GM13977 (cell line): ENCODE results near the gene IFFO2.

Source experiments
- DNase-seq: peaks from one replicate; pipeline ENCODE4 v3.0.0; 2012; ENCODE audit warnings: low spot score
- in situ Hi-C: fragments of 300-500 bp; cut with MboI; formaldehyde crosslinking; loops from one replicate; pipeline ENCODE4 v1.12.0; 2022; ENCODE audit warnings: low sequenced_read_pairs, low pct_unique_long_range_greater_than_20kb, mixed read lengths, inconsistent platforms; ENCODE audit not compliant: unreplicated experiment
- TF ChIP-seq, protein P1 (sequence below): IDR thresholded peaks from 2 replicates; pipeline ENCODE4 v1.5.1; 2012; ENCODE audit warnings: mild to moderate bottlenecking, control low read depth; ENCODE audit not compliant: insufficient read depth; ENCODE audit errors: extremely low read depth, missing control alignments

IFFO2 gene

DNA sequence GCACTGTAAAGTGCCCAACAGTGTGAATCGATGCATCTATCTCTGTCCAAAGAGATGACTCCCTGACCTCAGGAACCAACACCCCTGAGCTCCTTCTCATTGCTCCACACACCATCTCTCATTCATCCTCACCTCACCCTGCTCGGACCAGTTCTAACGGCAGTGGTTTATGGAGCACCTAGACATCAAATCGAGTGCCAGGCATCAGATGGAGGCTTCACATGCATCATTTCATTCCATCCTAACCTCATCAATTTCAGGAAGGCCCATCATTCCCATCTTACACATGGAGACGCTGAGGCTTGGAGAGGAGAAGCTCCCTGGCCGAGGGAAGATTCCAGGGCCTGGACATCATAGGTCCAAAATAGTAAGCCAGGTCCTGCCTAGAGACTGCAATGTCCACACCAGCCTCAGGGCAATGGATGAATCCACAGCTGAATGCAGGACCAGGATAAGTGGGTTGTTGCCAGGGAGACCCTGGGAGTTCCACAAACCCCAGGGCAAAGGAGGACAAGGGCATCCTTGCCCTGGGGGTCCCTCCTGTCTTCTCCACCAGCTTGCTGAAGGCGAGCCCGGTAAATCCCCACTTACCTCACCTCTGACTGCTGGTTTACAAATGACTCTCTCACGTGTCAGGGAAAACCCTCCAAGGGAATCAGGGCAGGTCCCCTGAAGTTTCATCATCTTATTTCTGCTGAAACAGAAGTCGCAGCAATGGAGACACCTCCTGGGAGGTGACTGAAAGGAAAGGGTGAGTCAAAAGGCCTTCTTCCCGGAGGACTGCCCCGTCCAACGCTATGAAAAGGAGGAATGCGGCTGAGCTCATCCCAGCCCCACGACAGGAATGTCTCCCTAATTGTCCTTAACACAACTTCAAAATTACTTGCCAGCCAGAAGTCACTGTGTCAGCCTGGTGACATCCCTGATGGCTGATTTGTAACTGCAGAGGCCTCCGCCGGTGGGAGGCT, 9.0 kb upstream of the IFFO2 start:
- TF ChIP-seq, protein P1, sequence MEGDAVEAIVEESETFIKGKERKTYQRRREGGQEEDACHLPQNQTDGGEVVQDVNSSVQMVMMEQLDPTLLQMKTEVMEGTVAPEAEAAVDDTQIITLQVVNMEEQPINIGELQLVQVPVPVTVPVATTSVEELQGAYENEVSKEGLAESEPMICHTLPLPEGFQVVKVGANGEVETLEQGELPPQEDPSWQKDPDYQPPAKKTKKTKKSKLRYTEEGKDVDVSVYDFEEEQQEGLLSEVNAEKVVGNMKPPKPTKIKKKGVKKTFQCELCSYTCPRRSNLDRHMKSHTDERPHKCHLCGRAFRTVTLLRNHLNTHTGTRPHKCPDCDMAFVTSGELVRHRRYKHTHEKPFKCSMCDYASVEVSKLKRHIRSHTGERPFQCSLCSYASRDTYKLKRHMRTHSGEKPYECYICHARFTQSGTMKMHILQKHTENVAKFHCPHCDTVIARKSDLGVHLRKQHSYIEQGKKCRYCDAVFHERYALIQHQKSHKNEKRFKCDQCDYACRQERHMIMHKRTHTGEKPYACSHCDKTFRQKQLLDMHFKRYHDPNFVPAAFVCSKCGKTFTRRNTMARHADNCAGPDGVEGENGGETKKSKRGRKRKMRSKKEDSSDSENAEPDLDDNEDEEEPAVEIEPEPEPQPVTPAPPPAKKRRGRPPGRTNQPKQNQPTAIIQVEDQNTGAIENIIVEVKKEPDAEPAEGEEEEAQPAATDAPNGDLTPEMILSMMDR, result peak; percentile 33
- DNase-seq, result no peak
- in situ Hi-C loops, result no loop called here

DNA sequence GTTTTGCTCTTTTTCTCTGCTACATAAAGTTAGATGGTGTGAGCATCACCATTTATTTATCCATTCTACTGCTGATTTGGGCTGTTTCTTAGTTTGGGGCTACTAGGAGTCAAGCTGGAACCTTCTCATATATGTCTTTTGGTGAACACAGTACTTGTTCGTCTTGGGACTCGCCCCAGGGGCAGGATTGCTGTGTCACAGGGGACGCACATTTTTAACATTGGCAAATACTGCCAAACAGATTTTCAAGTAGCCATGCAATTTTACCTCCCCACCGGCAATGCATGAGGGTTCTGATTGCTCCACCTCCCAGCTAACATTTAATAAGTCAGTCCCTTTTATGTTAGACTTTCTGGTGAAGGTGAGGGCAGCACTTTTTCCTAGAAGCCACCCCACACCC, 7.5 kb upstream of the IFFO2 start:
- TF ChIP-seq, protein P1, result no peak
- no peak for DNase-seq
- in situ Hi-C loops, result no loop called here

DNA sequence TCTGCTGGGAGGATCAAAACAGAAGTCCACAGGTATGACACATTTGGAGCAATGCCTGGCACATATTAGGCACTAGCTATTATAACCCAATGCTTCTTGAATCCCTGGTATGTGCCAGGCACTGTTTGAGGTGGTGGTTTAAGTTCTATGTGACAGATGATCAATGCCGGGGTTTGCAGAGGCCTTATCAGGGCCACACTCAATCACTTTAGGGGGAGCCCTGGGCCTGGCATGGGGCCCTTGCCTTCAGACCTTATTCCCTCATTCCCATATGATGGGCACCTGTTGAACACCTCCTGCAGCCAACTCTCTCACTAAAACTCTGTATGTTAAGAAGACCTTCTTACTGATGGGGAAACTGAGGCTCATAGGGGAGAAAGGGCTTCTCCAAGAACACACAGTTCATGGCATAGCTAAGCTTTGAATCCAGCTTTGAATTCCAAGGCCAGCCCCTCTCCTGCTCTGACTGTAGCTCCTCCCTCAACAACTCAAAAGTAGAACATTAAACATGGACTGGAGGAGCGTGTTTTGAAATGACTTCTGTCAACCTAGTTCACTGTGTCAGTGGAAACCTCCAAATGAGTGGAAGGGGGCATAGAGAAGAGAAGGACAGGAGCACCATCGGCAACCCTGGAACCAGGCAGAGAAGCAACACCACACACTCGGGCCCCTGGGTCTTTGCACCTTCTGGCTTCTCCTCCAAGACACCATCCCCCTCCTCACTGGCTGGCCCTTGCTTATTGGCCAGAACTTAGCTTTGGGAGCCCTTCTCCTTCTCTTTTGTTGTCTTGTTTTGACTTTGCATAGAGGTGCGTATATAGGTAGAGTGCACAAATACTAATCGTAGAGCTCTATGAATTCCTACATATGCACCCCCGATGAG, 6.6 kb upstream of the IFFO2 start:
- TF ChIP-seq, protein P1, result no peak
- DNase-seq, result no peak
- in situ Hi-C loops, result no loop called here

DNA sequence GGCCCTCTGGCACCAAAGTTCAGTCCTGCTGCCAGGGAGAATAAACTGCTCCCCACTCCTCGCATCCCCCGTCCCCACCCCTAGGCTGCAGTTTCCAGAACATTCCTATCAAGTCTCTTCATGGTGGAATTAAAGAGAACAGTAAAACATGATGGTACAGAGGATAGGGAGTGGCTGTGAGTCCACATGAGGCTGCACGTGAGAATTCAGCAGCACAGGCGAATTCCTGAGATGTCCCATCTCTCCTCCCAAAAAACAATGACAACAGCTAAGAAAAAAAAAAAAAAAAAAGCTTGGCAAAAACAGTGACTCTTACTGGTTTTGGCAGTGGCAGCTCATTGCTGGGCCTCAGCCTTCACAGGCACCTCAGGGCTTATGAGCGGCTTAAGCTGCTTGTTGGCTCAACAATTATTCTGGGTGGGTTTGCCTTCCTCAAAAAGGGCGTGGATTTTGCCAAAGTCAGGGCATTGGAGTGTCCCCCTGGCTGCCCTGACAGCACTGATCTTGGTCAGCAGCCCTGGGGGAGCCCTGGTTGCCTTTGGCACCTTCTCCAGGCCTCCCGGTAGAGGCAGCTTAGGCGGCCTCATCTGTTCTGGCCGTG, 5.7 kb upstream of the IFFO2 start:
- TF ChIP-seq, protein P1, result no peak
- DNase-seq, result no peak
- in situ Hi-C loops, result no loop called here

DNA sequence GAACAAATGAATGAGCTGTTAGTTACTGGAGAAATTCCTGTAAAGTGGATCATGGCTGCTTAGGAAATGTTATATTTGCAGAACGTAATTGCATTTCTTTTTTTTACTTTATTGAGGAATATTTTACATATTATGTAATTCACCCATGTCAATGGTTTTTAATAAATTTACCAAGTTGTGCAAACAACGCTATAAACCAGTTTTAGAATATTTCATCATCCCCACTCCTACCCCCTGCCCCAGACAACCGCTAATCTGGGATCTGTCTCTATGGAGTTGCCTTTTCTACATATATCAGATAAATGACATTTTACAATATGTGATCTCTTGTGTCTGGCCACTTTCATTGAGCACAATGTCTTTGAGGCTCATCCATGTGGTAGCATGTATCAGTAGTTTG, 4.3 kb upstream of the IFFO2 start:
- DNase-seq, result no peak
- TF ChIP-seq, protein P1, result no peak
- in situ Hi-C loops, result no loop called here

DNA sequence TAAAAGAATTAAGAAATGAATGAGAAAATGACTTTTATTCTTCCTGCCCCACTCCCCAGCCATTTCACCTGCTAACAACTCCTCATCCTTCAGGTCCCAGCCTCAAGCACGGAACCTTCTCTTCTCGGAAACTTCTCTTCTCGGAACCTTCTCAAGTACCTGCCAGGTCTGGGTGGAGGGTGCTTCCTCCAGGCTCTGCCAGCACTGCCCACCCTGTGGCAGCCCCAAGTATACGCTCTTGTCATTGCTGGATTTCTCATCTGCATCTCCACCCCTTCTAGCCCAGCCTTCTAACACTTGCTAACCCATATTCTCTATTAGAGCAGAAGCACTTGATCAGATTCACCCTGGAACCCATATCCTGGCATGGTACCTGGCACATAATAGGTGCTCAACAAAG, 3.9 kb upstream of the IFFO2 start:
- no peak for DNase-seq
- in situ Hi-C loops, result no loop called here
- TF ChIP-seq, protein P1, result no peak
